Activated CD4-positive, alpha-beta T cell treated with anti-CD3 and anti-CD28 coated beads, Interleukin-2, amount 50 U/mL, for 24 hours (primary cell): ENCODE results near the gene ADAM12.
"Not testable (repeated sequence)": the region's sequence is repeated elsewhere in the genome, so short reads cannot be mapped to it uniquely, and the experiment has no call there.

ENCODE experiments used
- DNase-seq, 2 donors: peaks; one replicate each; pipeline ENCODE4 v3.0.0-alpha.2; 2020; ENCODE audit warnings: low read depth in 1 of 2, low spot score in 1 of 2

Gene ADAM12

DNA sequence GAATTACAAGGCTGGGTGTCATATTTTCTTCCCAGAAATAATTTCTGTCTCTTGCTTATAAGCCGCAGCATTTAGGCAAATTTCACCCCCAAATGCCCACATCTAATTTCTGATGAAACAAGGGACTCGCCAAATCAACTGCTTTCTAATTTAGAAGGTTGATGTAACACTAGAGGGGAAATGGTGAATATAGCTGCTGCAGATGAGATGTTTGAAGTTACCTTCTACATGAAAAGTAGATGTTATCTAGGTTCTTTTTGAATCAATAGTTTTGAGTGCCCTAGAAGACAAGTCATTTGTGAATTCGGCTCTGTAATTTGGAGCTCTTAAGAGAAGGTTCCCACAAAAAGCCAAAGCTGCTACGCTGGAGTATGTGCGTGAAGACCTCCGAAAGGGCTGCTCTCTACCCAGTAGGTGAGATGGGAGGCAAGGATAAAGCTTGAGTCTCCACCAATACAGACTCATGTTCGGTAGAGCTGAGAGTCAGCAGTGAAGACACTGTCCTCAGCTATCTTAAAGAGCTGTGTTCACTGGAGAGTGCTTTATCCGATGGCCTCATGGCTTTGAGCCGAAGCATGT lies 392.5 kb downstream of the ADAM12 start:
- no peak for DNase-seq

DNA sequence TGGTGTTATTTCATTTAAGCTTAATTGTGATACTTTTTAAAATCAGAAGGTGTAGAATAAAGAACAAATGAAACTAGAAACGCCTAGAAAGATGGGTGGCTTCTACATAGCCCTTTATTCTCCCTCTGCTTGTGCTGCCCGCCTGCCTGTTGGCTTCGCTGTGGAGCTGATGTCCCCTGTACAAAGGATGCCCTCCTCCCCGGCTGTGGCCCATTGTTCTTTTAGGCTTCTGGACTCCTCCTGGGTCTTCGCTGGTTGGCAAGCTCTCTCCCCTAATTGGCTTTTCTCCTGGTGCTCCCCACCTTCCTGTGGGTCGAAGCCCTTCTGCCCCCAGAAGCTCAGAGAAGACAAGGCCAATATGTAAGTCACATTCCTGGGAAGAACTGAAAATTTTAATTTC lies 393.7 kb downstream of the ADAM12 start:
- DNase-seq = no peak

DNA sequence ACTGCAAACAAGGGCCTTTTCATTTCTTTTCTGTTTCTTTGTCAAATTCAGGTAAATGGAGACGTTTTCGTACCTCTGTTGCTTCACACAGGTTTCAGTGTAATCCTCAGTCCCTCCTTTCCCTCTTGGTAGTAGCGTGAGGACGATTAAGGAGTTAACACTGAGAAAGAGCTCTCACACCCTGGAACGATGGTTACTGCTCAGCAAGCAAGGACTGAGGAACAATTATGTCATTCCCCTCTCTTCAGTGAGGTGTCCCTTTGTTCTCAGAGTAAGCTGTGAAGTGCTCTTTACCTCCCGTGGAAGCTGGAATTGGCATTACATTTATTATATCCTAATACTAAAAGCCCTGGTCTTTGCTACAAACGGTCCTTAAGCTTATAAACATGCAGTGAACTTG lies 396.0 kb downstream of the ADAM12 start:
- no peak for DNase-seq

DNA sequence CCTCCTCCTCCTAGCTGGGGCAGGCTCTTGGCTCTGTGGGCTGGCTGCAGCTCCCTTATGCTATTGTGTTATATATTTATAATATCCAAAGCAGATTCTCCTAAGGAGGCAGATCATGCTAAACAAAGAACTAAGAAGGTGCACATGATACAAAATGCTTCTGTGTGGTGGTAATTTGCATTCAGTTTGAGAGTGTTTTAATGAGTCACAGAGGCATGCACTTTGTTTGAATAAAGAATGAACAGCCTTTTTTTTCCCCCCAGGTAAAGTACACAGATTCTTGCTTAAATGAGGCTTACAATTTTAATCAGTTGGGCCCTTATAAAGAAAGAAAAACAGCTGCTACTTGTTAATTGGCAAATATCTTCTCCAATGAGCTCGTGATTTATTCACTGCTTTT lies 396.9 kb downstream of the ADAM12 start:
- DNase-seq = no peak

DNA sequence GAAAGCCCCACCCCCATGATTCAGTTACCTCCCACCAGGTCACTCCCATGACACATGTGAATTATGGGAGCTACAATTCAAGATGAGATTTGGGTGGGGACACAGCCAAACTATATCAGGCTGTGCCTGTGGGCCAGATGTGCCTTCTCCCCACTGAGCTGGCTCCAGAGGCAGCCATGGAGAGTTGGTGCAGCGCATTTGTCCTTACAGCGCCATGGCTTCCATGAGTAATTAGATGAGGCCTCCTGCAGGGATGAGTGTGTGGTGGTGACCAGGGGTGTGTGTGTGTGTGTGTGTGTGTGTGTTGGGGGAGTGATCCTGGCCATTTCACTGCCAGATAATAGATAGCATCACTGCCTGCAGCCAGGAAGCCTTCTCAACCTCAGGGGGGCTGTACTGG lies 397.3 kb downstream of the ADAM12 start:
- DNase-seq = no peak

DNA sequence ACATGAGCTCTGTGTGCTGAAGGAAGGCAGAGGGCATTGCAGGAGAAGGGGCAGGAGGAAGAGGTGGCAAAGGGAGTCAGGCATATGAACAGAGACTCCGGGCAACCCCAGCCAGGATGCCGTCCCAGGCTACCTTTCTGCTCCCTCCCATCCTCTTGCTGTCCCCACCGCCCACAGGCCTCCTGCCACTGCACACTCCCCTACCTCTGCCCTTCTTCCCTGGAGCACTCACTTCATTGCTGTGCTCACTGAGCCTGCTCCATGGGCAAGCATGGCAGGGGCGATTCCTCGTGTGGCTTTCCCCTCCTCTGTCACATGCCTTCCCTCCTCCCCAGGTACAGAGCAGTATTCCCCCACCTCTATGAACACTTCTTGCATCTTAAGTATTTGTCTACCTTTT lies 398.5 kb downstream of the ADAM12 start:
- no peak for DNase-seq

DNA sequence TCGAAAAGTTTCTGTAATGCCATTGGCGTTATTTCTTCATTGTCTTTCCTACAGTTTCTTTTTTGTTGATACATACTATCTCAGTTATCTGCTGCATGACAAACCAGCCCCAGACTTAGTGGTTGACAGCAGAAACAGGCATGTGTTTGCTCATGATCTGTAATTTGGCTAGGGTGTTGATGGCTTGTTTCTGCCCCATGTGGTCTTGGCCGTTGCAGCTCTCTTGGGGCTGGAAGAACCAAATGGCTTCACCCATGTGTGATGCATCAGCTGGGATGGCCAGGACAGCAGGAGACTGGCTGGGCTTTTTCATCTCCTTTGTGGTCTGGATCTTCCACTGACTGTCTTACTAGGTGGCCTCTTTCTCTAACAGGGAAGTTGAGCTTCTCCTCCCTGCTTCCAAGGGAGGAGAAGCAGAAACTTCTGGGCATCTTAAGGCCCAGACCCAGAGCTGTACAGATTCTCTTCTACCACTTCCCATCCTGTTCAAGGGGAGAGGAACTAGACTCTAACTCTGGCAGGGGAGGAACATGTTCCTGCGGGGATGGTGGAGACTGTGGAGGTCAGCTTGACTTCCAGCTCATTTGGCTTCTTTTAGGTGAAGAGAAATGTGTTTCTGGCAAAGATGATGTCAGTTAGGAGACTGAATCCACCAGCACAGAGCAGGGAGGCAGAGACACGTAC lies 402.6 kb downstream of the ADAM12 start:
- no peak for DNase-seq

DNA sequence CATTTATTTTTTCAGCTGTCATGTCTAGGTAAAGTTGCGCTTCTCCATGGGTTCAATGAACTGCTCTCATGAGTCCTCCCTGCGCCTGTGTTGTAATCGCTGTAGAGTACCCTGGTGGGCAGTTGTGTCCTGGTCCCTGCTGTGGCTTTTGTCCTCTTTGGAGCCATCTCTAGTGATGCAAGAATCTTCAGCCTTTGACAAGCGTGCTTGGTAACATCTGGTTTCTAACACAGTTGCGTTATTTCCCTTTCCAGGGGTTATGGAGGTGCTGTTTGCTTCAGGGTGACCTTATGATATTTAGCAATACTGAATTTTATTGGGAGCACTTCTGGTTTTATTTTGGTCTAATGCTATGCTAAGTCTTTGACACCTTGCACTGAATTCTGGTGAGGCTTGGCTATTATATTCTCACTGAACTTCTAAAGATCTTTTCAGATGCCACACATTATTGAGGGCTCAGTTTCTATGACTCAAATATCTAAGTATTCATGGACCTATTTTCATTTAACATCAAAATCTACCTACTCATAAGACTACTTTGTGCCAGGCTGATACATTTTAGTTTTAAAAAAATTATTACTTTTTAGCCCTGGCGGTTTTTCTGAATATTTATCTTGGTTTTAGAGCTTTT lies 403.3 kb downstream of the ADAM12 start:
- no peak for DNase-seq

DNA sequence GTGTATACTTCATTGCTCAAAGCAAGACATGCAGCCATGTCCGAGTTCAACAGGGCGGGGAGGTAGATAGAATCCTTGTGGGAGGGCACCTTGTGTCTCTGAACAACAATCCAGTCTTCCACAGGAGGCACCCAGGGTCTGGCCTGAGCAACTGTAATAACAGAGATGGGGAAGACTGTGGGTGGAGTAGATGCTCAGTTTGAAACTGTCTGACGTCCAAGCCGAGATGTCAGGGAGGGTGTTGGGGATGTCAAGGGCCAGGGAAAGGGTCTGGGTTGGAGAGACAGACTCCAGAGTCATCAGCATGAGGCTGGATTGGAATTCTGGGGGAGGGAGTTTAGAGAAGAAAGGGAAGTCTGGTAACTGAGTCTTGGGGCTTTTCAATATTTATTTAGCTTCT lies 403.9 kb downstream of the ADAM12 start:
- no peak for DNase-seq

DNA sequence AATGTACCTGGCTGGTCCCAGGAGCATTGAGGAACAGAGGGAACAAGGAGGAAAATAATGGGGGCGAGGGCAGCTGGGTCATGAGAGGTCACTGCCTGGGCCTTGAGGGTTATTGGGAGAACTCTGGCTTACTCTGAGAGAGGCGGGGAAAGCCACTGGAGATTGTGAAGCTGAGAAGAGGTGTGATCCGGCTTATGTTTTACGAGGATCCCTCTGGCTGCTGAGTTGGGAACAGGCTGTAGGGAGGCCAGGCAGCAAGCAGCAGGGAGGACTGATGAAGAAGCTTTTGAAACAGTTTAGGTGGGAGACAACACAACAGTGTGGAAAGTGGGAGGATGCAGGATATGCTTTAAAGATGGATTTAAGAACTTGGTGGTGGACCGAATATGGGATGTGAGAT lies 404.6 kb downstream of the ADAM12 start:
- DNase-seq = no peak

DNA sequence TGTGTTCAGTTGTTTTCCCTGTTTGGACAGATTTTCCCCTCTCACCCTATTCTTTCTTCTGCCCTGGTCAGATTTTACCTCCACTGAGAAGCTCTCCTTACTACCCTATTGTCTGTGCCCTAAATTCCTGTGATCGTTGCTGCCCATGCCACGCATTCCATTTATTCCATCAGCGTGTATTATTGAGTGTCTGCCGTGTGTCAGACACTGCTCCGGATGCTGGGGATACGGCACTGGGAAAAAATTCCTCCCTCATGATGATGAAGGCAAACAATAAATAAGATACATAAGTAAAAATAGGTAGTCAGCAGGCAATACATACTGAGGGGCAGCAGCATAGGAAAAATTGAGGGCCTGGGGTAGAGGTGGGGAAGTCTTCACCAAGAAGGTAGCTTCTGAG lies 405.1 kb downstream of the ADAM12 start:
- DNase-seq = no peak

DNA sequence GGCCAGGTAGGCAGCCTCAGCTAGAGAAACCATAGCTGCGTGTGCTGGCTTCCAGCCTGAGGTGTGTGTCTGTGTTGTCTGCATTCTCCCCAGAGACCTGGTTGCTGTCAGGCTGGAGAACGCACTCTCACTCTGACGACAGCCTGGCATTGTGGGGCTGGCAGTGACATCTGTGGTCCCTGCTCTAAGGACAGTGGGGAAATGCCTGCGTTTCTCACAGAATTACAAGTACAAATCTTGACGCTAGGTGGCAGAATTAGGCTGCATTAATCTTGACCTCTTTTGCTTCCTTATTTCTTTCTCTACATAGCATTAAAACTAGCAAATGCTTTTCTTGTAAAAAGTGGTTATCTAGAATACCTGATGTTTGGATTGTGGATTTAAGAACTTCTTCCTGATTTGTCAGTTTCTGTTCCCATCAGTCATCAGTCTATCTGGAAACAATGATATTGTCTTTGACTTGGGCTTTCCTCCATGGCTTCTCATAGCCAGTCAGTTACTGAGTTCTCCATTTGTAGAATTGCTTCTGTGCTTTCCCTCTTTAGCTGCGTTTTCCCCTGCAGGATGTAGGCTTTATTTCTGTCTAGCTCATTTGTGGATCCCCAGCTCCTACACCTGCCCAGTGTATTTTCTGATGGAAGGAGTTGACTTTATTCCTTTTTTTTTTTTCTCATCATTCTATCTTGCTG lies 405.9 kb downstream of the ADAM12 start:
- peak in 1 of 2 donors; percentile 39 for DNase-seq

DNA sequence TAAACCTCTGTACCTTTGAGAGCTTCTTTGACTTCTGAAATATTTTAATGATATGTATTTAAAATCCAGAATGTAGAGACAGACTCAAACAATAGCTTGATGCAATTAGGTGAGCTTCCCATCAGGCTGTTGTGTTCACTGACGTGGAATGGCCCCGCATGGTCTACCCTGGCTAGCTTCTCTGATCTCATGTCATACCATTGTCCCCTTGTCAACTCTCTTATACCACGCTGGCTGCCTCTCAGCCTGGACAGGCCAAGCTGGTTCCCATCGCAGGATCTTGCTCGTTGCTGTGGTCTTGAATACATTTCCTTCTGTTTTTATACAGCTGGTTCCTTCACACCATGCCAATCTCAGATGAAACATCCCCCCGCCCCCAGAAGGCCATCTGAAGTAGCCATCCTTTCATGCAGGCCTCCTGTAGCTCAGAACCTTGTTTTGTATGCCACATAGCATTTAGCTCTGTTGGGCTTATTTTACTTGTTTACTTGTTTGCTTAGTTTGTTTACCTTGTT lies 407.7 kb downstream of the ADAM12 start:
- DNase-seq = no peak

DNA sequence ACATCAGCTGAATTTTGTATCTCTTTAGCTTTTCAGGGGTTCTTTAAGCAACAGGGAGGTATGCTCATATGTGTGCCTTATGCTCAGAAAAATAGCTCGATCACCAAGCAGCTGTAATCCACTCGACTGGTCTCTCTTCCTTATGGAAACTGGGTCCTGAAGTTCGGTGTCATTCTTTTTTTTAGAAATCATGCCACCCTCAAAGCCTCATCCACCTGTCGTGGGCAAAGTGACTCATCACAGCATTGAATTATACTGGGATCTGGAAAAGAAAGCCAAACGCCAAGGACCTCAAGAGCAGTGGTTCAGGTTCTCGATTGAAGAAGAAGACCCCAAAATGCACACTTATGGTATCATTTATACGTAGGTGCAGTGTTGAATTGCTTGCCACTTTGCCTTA lies 408.3 kb downstream of the ADAM12 start:
- no peak for DNase-seq

DNA sequence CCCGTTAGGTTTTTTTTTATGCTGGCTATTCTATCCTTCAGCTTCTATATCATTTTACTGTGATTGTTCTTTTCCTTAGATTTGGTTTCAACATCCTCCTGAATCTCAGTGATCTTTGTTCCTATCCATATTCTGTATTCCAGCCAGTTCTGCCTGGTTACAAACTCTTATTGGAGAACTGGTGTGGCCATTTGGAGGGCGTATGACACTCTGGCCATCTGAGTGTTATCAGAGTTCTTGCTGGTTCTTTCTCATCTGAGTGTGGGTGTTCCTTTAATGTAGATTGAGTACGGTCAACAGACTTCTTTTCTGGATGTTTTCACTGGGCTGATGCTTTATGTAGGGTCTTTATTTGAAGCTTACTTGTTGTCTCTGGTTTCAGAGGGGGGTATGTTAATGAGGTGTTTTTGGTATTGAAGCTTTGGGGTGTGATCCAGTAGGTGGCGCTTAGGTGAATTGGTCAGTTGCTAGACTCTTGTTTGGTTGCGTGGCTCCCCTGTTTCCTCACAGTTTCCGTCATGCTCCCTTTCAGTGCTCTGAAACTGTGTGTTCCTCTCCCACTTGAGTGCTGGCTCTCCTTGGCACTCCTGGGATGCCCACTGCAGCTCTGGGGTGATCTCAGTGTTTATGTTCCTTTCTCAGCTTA lies 411.2 kb downstream of the ADAM12 start:
- no peak for DNase-seq

DNA sequence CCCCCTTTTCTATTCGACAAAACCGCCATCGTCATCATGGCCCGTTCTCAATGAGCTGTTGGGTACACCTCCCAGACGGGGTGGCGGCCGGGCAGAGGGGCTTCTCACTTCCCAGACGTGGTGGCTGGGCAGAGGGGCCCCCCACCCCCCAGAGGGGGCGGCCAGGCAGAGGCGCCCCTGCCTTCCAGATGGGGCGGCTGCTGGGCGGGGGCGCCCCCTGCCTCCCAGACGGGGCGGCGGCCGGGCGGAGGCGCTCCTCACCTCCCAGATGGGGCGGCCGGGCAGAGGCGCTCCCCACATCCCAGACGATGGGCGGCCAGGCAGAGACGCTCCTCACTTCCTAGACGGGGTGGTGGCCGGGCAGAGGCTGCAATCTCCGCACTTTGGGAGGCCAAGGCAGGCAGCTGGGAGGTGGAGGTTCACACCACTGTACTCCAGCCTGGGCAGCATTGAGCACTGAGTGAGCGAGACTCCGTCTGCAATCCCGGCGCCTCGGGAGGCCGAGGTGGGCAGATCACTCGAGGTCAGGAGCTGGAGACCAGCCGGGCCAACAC lies 418.1 kb downstream of the ADAM12 start:
- not testable (repeated sequence) for DNase-seq

DNA sequence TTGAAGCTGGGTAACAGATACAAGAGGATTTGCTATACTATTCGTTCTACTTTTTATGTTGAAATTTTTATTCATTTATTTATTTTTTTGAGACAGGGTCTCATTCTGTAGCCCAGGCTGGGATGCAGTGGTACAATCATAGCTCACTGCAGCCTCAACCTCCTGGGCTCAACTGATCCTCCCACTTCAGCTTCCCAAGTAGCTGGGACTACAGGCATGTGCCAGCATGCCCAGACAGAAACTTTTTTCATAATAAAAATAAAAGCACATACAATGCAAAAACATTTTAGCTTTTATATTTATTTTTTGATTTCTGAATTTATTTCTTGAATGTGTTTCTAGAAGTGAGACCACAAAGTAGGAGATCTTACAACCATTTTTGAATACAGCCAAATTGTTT lies 420.7 kb downstream of the ADAM12 start:
- DNase-seq = no peak

DNA sequence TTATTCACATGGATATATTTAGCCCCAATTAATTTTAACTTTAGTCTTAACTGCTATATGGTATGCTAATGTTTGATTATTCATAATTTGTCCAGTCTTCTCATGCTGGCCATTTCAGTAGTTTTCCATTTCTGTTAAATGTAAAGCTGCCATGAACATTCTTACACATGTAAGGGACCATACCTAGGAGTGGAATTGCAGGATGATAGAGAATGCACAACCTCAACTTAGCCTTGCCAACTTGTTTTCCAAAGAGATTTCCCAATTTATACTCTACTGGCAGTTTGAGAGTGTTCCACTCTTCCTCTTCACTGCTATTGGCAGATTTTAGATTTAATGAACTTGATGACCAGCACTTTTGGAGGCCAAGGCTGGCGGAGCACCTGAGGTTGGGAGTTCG lies 423.7 kb downstream of the ADAM12 start:
- DNase-seq = no peak
